AG09309 (cell line): Measurements from ENCODE around the gene ITPR1.

Experiments
- DNase-seq: peaks from one replicate; pipeline ENCODE4 v3.0.0-alpha.2; 2010; ENCODE audit warnings: low read depth
- H3K4me3 ChIP-seq: 2 replicates; pipeline ENCODE4 v1.5.1; 2011; ENCODE audit warnings: mild to moderate bottlenecking, low read depth, low read length, moderate library complexity; ENCODE audit not compliant: control insufficient read depth
- TF ChIP-seq, protein P1 (sequence below): IDR thresholded peaks from 2 replicates; pipeline ENCODE4 v1.5.1; 2011; ENCODE audit warnings: mild to moderate bottlenecking, low read depth, low read length, inconsistent platforms; ENCODE audit not compliant: insufficient read depth, control insufficient read depth; ENCODE audit errors: missing control alignments

ITPR1 gene

DNA sequence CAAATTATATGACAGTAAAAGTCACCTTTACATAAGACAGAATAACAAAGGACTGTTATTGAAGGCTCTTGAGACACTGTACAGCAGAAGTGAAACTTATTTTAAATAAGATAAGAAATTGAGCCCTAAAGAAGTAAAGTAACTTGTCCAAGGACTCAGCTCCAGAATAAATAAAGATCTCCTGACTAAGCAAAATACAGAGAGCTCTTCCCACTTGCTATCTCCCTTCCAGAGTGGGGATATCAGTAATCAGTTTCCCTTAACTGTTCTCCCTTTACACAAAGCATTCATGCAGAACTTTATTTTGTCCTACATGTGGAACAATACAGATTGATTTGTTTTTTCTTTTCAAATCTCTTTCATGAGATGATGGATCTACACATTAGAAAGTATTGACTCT is 356.6 kb downstream of the ITPR1 start:
- TF ChIP-seq, protein P1, sequence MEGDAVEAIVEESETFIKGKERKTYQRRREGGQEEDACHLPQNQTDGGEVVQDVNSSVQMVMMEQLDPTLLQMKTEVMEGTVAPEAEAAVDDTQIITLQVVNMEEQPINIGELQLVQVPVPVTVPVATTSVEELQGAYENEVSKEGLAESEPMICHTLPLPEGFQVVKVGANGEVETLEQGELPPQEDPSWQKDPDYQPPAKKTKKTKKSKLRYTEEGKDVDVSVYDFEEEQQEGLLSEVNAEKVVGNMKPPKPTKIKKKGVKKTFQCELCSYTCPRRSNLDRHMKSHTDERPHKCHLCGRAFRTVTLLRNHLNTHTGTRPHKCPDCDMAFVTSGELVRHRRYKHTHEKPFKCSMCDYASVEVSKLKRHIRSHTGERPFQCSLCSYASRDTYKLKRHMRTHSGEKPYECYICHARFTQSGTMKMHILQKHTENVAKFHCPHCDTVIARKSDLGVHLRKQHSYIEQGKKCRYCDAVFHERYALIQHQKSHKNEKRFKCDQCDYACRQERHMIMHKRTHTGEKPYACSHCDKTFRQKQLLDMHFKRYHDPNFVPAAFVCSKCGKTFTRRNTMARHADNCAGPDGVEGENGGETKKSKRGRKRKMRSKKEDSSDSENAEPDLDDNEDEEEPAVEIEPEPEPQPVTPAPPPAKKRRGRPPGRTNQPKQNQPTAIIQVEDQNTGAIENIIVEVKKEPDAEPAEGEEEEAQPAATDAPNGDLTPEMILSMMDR: no peak
- no peak overlapping the region for H3K4me3 ChIP-seq
- no peak for DNase-seq

DNA sequence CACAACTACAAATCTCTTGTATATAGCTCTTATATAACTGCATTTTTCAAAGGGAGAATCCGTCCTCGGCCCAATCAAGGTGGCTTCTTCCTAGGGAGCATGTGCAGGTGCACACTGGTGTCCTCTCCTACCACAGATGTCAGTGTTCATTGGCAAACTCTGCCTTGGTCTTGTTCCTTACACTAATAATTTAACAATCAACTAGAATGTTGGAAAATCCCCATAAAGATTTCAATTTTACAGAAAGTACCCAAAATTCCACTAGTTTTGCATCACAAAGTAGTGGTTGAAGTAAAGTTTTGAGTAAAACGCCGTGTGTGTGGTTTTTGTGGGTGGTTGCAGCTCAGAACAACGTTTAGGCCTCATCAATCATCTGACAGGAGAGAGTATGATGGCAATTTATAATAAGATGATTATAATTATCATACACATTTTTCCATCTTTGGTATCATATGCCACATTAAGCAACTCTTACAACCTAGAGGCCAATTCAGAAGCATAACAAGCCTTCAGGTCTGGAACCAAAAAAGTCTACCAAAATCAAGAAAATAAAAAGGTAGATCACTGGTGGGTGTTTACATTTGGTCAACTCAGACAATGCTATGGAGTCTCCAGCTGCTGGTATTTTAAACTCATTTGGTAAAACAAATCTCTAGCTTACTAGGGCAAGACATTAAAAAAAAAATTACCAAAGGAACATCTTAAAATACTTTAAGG is 357.2 kb downstream of the ITPR1 start:
- TF ChIP-seq, protein P1: no peak
- no peak overlapping the region for H3K4me3 ChIP-seq
- no peak for DNase-seq

DNA sequence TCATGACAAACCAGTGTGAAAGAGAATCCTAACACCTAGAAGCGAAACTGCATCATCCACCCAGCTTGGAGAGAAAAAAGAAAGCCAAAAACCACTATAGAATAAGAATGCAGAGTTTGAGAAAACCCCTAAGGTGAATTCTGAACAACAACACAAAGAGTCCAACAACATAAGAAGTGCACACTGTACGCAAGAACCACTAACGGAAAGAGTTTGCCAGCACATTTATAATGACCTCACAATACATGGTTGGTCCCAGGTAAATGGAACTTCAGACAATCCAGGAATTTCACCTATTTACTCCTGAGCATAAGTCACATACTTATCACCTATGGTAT is 357.7 kb downstream of the ITPR1 start:
- no peak for DNase-seq
- no peak overlapping the region for H3K4me3 ChIP-seq
- TF ChIP-seq, protein P1: no peak

DNA sequence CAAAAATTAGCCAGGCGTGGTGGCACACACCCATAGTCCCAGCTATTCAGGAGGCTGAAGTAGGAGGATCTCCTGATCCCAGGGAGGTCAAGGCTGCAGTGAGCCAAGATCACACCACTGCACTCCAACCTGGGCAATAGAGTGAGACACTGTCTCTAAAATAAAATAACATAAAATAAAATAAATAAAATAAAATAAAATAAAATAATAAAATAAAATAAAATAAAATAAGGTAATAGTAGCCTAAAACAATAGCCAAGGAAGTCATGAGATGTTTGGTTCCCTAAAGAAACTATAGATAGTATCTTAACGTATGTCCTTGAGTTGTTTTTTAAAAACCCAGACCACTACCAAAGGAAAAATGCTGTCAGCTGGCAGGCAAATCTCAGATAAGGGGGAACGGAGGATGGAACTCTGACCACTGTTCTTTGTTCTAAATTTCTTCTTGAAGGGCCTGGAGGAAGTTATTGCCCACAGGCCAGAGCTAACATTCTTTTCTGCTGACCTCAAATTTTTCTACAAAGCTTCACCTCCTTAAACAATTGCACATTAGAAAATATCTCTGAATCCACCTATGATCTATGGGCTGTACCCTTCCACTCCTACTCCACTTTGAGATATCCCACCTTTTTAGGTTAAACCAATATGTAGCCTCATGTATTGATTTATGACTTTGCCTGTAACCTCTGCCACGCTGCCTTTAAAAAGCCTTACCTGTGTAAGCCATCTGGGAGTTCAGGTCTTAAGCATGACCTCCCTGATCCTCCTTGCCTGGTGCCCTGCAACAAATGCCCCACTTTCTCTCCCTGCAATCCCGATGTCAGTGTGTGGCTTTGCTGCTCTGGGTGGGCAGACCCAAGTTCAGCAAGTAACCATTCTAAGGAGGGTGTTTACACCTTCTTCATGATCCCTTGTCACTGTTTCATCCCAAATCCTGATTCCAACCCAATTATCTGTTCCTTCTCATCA is 359.9 kb downstream of the ITPR1 start:
- H3K4me3 ChIP-seq: no peak overlapping the region
- TF ChIP-seq, protein P1: no peak
- DNase-seq: no peak

DNA sequence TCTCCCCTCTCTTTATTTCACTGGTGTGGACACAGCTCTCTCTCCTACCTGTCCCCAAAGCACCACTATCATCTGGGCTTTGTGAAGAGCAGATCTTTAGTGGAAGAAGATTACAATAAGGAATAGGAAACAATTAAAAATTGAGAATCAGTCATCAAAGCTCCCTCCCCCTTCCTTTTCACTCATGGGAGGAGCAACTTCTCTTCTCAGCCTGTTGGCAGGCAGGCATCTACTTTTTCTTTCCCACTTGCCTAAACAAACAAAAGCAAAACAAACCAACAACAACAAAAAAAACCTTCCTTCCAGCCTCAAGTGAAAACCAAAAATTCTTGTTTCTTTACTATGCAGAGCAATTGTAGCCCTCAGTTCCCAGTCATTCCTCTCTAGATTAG is 360.6 kb downstream of the ITPR1 start:
- no peak overlapping the region for H3K4me3 ChIP-seq
- DNase-seq: no peak
- TF ChIP-seq, protein P1: no peak

DNA sequence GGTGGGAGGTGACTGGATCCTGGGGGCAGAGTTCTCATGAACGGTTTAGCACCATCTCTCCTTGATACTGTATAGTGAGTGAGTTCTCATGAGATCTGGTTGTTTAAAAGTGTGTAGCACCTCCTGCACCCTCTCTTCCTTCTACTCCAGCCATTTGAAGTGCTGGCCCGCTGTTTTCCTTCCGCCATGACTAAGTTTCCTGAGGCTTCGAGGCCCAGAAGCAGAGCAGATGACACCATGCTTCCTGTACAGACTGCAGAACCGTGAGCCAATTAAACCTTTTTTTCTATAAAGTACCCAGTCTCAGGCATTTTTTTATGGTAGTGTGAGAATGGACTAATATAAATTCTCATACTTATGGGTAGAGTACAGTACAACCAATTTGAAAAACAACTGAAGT is 362.5 kb downstream of the ITPR1 start:
- DNase-seq: no peak
- no peak overlapping the region for H3K4me3 ChIP-seq
- TF ChIP-seq, protein P1: no peak
